Gastroesophageal sphincter (tissue), 3 donors: ENCODE measurements around the gene PSKH1.

ENCODE experiments used
- POLR2A ChIP-seq, 2 donors: fragments of 450-650 bp; IDR thresholded peaks; one replicate each; pipeline ENCODE4 v1.6.1; 2017; ENCODE audit warnings: antibody characterized with exemption in 2 of 2, mild to moderate bottlenecking in 2 of 2, moderate library complexity in 1 of 2
- TF ChIP-seq, protein P1 (sequence below), 4 experiments: fragments of 200-600 bp in 2 of 4; fragments of 450-650 bp in 2 of 4; sonication (generic) in 1 of 4; IDR thresholded peaks; one replicate each; pipeline ENCODE4 v1.5.1; 2017 to 2019; ENCODE audit warnings: antibody characterized with exemption in 4 of 4, mild to moderate bottlenecking in 2 of 4, moderate library complexity in 2 of 4

DNA sequence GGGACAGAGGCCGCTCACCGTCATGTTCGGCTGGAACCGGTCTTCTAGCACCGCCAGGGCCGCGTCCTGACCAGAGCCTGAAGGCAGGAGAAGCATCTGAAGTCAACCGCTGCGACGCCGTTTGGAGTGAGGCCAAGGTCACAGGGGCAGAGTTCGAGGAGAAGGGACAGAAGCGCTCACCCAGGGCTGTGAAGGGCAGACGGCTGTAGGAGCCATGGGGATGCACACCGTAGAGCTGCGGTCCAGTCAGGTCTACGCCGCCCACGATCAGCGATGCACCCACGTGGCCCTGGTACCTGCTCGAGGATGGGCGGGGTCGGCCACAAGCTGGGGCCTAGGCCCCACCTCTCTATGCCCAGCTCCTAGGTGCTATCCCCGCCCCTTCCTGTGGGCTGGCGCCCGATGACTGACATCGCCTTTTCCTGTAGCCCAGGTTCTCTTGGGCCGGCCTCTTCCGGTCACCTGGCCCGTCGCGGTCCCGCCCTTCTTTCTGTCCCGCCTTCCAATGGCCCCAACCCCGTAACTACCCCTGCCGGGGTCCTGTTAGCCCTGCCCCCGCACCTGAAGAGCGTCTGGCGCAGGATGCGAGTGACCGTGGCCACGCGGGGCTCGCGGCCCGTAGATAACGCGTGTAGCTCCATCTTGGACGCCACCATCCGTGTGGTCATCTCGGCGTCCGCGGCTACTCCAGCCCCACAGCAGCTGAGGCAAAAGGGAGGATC is 42.5 kb downstream of the PSKH1 start:
- TF ChIP-seq, protein P1, sequence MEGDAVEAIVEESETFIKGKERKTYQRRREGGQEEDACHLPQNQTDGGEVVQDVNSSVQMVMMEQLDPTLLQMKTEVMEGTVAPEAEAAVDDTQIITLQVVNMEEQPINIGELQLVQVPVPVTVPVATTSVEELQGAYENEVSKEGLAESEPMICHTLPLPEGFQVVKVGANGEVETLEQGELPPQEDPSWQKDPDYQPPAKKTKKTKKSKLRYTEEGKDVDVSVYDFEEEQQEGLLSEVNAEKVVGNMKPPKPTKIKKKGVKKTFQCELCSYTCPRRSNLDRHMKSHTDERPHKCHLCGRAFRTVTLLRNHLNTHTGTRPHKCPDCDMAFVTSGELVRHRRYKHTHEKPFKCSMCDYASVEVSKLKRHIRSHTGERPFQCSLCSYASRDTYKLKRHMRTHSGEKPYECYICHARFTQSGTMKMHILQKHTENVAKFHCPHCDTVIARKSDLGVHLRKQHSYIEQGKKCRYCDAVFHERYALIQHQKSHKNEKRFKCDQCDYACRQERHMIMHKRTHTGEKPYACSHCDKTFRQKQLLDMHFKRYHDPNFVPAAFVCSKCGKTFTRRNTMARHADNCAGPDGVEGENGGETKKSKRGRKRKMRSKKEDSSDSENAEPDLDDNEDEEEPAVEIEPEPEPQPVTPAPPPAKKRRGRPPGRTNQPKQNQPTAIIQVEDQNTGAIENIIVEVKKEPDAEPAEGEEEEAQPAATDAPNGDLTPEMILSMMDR (IDR thresholded peaks at IDR 0.05), result no peak
- TF ChIP-seq POLR2A (IDR thresholded peaks at IDR 0.05), result peak; percentile 50 to 62
